NB4 (cell line): Measurements from ENCODE around the gene COX8C.

ENCODE experiments used
- DNase-seq: peaks from one replicate; pipeline ENCODE4 v3.0.0; 2010; ENCODE audit warnings: low read depth
- H3K4me3 ChIP-seq: one replicate; pipeline ENCODE4 v1.5.1; 2011; ENCODE audit warnings: mild to moderate bottlenecking, low read depth, low read length, moderate library complexity
- CTCF ChIP-seq: IDR thresholded peaks from one replicate; pipeline ENCODE4 v1.5.1; 2012; ENCODE audit warnings: low read depth, low read length
- MAX ChIP-seq: IDR thresholded peaks from 2 replicates; pipeline ENCODE4 v1.6.1; 2011; ENCODE audit warnings: low read depth, low read length
- MYC ChIP-seq: IDR thresholded peaks from 2 replicates; pipeline ENCODE4 v1.6.1; 2011; ENCODE audit warnings: low read depth, low read length
- POLR2A ChIP-seq: IDR thresholded peaks from 2 replicates; pipeline ENCODE4 v1.6.1; 2011; ENCODE audit warnings: mild to moderate bottlenecking; ENCODE audit not compliant: insufficient read length; ENCODE audit errors: extremely low read depth

The COX8C gene

GRCh38 chr14:93346926-93347721 is at the start of gene COX8C:
COX8C (plus strand) TSS chr14:93347182; CDS start chr14:93347269, 87 bp downstream.
- no peak for DNase-seq

GRCh38 chr14:93299416-93299815 is 47.6 kb upstream of the COX8C start:
- H3K4me3 ChIP-seq: no peak overlapping the region
- DNase-seq: peak; percentile 25
- no peak for TF ChIP-seq MAX
- no peak for TF ChIP-seq CTCF
- TF ChIP-seq POLR2A: no peak
- no peak for TF ChIP-seq MYC

More at GRCh38 chr14:93346926-93347721, at the start of gene COX8C:
- H3K4me3 ChIP-seq: no peak within 1 kb of the TSS
- TF ChIP-seq CTCF (no peak), MAX (no peak), POLR2A (no peak), MYC (no peak)

GRCh38 chr14:93299866-93300265 is 47.1 kb upstream of the COX8C start:
- TF ChIP-seq MYC (no peak), CTCF (no peak), POLR2A (no peak), MAX (no peak)
- no peak overlapping the region for H3K4me3 ChIP-seq
- DNase-seq: peak; percentile 59

- DNase-seq: no peak
- TF ChIP-seq POLR2A (no peak), MYC (no peak)
- H3K4me3 ChIP-seq: no peak overlapping the region
These were observed 45.0 kb upstream of the COX8C start for GRCh38 chr14:93301821-93302447.

GRCh38 chr14:93302688-93303581 is 44.0 kb upstream of the COX8C start:
- TF ChIP-seq MYC (no peak), MAX (no peak), POLR2A (no peak), CTCF (no peak)
- no peak overlapping the region for H3K4me3 ChIP-seq
- no peak for DNase-seq

- H3K4me3 ChIP-seq: no peak overlapping the region
- DNase-seq: no peak
- TF ChIP-seq MAX (no peak), CTCF (no peak)
These were observed 43.3 kb upstream of the COX8C start for GRCh38 chr14:93303659-93304058.
